HepG2 (cell line): ENCODE measurements around the gene MSI2. TPM values are rescaled to one million over a fixed set of nuclear protein-coding genes. Genes with fewer than 3 reads are reported as not detected.
A peak's percentile ranks its signal among the peaks of the same experiment; 100 is the strongest.

Experiments
- CBFB ChIP-seq: sonication (generic); formaldehyde crosslinking; IDR thresholded peaks from 2 replicates; pipeline ENCODE4 v1.4.0; 2020; ENCODE audit warnings: missing genetic modification reagents
- ELF1 ChIP-seq: sonication (generic); formaldehyde crosslinking; IDR thresholded peaks from 2 replicates; pipeline ENCODE4 v1.4.0; 2020; ENCODE audit warnings: missing genetic modification reagents
- ETV5 ChIP-seq: IDR thresholded peaks from 2 replicates; pipeline ENCODE4 v1.6.1; 2018; ENCODE audit warnings: missing biosample characterization, missing genetic modification reagents, inconsistent platforms, borderline replicate concordance
- NR3C1 ChIP-seq: sonication (generic); formaldehyde crosslinking; IDR thresholded peaks from 2 replicates; pipeline ENCODE4 v1.4.0; 2020; ENCODE audit warnings: missing genetic modification reagents
- PHB2 ChIP-seq: fragments of 450-650 bp; IDR thresholded peaks from 2 replicates; pipeline ENCODE4 v1.6.1; 2018; ENCODE audit not compliant: partially characterized antibody
- ZNF619 ChIP-seq: sonication (generic); formaldehyde crosslinking; IDR thresholded peaks from 2 replicates; pipeline ENCODE4 v1.4.0; 2020; ENCODE audit warnings: mild to moderate bottlenecking, missing genetic modification reagents
- polyA plus RNA-seq, 8 experiments: library from polyadenylated mRNA; depleted of rRNA in 3 of 8; stranded (reverse) in 7 of 8; unstranded in 1 of 8; fragments of >200 nt; fragmentation: Illumina TruSeq in 4 of 8; extraction: Trizol in 4 of 8; gene quantifications; 2 replicates each; pipeline versions ENCODE4 v1.2.1 to v1.2.3, GENCODE V29; 2011 to 2016; ENCODE audit warnings: low read depth in 4 of 8, missing spikeins in 1 of 8, mixed read lengths in 1 of 8; ENCODE audit not compliant: insufficient read depth in 1 of 8
- total RNA-seq, 5 experiments: library from RNA; depleted of rRNA; stranded (reverse); fragments of >200 nt; fragmentation: Illumina TruSeq; extraction: Trizol; gene quantifications; 2 replicates each; pipeline ENCODE4 v1.2.3, GENCODE V29; 2016; ENCODE audit warnings: low read depth in 1 of 5
- TF ChIP-seq, protein P1 (sequence below): sonication (generic); formaldehyde crosslinking; IDR thresholded peaks from 2 replicates; pipeline ENCODE4 v1.5.0; 2020; ENCODE audit warnings: missing genetic modification reagents
- TF ChIP-seq, protein P2 (sequence below): sonication (generic); formaldehyde crosslinking; IDR thresholded peaks from 2 replicates; pipeline ENCODE4 v1.4.0; 2020; ENCODE audit warnings: mild to moderate bottlenecking, low read depth, missing genetic modification reagents
- TF ChIP-seq, protein P3 (sequence below): sonication (generic); formaldehyde crosslinking; IDR thresholded peaks from 2 replicates; pipeline ENCODE4 v1.5.1; 2020; ENCODE audit warnings: mild to moderate bottlenecking, missing genetic modification reagents, moderate library complexity
- TF ChIP-seq, protein P4 (sequence below), 2 experiments: fragments of 450-650 bp in 1 of 2; sonication (generic) in 1 of 2; formaldehyde crosslinking in 1 of 2; IDR thresholded peaks; 2 replicates each; pipeline versions ENCODE4 v1.6.1 to v1.8.0; 2016 to 2022; ENCODE audit warnings: antibody characterized with exemption in 1 of 2, mild to moderate bottlenecking in 1 of 2, missing genetic modification reagents in 1 of 2

MSI2 gene
- total and polyA plus RNA-seq, 2 of the 13 experiments (the other 11 are each of a cell fraction or from before 2014, with no cell fraction given) = 77.5 to 78.4 TPM

DNA sequence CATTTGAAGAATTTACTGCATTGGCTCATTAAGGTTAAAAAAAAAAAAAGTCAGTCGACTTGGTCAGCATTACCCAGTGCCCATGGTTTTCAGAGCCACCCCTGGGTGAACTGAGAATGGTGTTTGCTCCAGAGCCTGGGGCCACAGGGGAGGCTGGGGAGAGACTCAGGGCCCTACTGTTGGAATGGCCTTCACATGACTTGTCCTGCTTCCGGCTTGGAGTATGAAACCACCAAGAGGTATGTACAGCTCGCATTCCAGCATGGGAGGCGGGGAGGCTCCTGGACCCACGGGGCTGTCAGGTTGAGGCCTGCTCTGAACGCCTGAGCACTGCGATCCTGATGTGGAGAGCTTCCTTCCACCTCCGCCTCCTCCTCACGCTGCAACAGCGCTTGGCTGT is 36.8 kb downstream of the MSI2 start (continued):
- TF ChIP-seq, protein P1, sequence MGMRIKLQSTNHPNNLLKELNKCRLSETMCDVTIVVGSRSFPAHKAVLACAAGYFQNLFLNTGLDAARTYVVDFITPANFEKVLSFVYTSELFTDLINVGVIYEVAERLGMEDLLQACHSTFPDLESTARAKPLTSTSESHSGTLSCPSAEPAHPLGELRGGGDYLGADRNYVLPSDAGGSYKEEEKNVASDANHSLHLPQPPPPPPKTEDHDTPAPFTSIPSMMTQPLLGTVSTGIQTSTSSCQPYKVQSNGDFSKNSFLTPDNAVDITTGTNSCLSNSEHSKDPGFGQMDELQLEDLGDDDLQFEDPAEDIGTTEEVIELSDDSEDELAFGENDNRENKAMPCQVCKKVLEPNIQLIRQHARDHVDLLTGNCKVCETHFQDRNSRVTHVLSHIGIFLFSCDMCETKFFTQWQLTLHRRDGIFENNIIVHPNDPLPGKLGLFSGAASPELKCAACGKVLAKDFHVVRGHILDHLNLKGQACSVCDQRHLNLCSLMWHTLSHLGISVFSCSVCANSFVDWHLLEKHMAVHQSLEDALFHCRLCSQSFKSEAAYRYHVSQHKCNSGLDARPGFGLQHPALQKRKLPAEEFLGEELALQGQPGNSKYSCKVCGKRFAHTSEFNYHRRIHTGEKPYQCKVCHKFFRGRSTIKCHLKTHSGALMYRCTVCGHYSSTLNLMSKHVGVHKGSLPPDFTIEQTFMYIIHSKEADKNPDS = peak; percentile 76; the same call in 1 of the 2 replicates
- TF ChIP-seq, protein P2, sequence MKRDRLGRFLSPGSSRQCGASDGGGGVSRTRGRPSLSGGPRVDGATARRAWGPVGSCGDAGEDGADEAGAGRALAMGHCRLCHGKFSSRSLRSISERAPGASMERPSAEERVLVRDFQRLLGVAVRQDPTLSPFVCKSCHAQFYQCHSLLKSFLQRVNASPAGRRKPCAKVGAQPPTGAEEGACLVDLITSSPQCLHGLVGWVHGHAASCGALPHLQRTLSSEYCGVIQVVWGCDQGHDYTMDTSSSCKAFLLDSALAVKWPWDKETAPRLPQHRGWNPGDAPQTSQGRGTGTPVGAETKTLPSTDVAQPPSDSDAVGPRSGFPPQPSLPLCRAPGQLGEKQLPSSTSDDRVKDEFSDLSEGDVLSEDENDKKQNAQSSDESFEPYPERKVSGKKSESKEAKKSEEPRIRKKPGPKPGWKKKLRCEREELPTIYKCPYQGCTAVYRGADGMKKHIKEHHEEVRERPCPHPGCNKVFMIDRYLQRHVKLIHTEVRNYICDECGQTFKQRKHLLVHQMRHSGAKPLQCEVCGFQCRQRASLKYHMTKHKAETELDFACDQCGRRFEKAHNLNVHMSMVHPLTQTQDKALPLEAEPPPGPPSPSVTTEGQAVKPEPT (CRISPR knock-in tag) = no peak
- TF ChIP-seq, protein P3, sequence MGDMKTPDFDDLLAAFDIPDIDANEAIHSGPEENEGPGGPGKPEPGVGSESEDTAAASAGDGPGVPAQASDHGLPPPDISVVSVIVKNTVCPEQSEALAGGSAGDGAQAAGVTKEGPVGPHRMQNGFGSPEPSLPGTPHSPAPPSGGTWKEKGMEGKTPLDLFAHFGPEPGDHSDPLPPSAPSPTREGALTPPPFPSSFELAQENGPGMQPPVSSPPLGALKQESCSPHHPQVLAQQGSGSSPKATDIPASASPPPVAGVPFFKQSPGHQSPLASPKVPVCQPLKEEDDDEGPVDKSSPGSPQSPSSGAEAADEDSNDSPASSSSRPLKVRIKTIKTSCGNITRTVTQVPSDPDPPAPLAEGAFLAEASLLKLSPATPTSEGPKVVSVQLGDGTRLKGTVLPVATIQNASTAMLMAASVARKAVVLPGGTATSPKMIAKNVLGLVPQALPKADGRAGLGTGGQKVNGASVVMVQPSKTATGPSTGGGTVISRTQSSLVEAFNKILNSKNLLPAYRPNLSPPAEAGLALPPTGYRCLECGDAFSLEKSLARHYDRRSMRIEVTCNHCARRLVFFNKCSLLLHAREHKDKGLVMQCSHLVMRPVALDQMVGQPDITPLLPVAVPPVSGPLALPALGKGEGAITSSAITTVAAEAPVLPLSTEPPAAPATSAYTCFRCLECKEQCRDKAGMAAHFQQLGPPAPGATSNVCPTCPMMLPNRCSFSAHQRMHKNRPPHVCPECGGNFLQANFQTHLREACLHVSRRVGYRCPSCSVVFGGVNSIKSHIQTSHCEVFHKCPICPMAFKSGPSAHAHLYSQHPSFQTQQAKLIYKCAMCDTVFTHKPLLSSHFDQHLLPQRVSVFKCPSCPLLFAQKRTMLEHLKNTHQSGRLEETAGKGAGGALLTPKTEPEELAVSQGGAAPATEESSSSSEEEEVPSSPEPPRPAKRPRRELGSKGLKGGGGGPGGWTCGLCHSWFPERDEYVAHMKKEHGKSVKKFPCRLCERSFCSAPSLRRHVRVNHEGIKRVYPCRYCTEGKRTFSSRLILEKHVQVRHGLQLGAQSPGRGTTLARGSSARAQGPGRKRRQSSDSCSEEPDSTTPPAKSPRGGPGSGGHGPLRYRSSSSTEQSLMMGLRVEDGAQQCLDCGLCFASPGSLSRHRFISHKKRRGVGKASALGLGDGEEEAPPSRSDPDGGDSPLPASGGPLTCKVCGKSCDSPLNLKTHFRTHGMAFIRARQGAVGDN (CRISPR knock-in tag) = peak; percentile 94
- TF ChIP-seq CBFB (CRISPR knock-in tag) (peak; percentile 67; the same call in 1 of the 2 replicates), ZNF619 (CRISPR knock-in tag) (no peak), PHB2 (no peak), ETV5 (CRISPR knock-in tag) (peak; percentile 96), ELF1 (CRISPR knock-in tag) (peak; percentile 84), NR3C1 (no peak)
- TF ChIP-seq, protein P4, sequence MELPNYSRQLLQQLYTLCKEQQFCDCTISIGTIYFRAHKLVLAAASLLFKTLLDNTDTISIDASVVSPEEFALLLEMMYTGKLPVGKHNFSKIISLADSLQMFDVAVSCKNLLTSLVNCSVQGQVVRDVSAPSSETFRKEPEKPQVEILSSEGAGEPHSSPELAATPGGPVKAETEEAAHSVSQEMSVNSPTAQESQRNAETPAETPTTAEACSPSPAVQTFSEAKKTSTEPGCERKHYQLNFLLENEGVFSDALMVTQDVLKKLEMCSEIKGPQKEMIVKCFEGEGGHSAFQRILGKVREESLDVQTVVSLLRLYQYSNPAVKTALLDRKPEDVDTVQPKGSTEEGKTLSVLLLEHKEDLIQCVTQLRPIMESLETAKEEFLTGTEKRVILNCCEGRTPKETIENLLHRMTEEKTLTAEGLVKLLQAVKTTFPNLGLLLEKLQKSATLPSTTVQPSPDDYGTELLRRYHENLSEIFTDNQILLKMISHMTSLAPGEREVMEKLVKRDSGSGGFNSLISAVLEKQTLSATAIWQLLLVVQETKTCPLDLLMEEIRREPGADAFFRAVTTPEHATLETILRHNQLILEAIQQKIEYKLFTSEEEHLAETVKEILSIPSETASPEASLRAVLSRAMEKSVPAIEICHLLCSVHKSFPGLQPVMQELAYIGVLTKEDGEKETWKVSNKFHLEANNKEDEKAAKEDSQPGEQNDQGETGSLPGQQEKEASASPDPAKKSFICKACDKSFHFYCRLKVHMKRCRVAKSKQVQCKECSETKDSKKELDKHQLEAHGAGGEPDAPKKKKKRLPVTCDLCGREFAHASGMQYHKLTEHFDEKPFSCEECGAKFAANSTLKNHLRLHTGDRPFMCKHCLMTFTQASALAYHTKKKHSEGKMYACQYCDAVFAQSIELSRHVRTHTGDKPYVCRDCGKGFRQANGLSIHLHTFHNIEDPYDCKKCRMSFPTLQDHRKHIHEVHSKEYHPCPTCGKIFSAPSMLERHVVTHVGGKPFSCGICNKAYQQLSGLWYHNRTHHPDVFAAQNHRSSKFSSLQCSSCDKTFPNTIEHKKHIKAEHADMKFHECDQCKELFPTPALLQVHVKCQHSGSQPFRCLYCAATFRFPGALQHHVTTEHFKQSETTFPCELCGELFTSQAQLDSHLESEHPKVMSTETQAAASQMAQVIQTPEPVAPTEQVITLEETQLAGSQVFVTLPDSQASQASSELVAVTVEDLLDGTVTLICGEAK (IDR thresholded peaks at IDR 0.05) = no peak
- TF ChIP-seq, protein P4 (CRISPR knock-in tag; IDR thresholded peaks at IDR 0.05) = peak; percentile 28; the same call in 1 of the 2 replicates
